Midbrain (tissue), 1 donor: ENCODE measurements around the gene BAD.
"Not testable (repeated sequence)": the region's sequence is repeated elsewhere in the genome, so short reads cannot be mapped to it uniquely, and the experiment has no call there.

ENCODE experiments used
- DNase-seq: peaks from one replicate; lab custom pipeline; 2025; lab: John Stamatoyannopoulos, UW

BAD gene

DNA sequence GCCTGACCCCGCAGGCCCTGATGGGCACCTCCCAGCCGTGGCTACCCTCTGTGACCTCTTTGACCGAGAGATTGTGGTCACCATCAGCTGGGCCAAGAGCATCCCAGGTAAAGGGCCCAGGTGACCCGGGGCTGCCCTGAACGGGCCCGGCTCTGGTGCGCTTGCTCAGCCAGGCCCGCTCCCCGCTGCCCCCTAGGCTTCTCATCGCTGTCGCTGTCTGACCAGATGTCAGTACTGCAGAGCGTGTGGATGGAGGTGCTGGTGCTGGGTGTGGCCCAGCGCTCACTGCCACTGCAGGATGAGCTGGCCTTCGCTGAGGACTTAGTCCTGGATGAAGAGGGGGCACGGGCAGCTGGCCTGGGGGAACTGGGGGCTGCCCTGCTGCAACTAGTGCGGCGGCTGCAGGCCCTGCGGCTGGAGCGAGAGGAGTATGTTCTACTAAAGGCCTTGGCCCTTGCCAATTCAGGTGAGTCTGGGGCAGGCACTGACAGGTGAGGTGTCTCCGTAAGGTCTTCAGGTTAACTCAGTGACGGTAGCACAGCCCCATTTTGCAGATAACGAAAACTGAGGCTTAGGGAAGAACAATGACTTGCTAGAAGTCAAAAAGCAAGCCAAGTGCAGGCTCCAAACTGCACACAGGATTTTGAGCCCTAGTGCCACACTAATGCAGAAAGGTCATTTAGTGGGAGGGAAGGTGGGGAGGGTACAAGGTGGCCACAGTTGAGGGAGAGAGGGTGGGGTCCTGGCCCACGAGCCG, 30.5 kb upstream of the BAD start:
- DNase-seq, result no peak

GRCh38 chr11:64314146-64314804, 29.8 kb upstream of the BAD start:
- no peak for DNase-seq

DNA sequence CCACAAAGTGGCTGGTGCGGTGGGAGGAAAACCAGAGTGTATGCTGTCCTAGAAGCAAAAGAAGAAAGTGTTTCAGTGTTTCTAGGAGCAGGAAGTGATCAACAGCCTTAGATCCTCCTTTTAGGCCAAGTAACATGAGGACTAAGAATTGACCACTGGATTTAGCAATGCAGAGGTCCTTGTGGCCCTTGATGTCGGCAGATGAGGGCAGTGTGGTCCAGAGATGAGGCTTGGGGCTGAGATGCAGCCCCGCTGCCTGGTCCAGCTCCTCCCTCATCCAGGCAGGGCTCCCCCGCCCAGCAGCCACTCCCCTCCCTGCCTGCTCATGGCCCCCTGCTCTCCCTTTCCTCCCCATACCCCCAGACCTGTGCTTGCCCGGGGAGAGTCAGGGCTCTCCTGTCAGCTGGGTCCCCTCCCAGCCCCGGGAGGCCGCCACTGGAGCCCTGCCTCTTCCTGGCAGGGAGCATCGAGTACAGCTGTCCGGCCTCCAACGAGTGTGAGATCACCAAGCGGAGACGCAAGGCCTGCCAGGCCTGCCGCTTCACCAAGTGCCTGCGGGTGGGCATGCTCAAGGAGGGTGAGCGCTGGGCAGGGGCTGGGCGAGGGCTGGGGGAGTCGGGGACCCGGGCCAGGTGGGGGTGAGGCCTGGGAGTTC, 29.2 kb upstream of the BAD start:
- DNase-seq, result no peak

DNA sequence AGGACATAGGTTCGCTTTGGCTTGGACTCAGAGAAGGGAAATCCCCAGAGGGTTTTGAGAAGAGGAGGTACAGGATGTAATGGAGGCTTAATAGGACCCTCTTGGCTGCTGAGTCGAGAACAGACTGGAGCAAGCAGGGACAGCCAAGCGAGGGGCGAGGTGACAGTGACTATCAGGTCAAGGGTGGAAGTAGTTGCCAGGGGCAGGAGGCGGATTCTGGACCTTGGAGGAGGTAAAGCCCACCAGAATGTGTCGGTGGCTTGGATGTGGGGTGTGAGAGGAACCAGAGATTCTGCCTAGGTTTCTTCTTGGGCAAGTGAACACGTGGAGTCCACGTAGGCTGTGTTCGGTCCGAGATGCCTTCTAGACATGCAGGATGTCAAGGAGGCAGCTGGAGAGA, 28.5 kb upstream of the BAD start:
- no peak for DNase-seq

GRCh38 chr11:64307795-64308194, 23.3 kb upstream of the BAD start:
- not testable (repeated sequence) for DNase-seq

DNA sequence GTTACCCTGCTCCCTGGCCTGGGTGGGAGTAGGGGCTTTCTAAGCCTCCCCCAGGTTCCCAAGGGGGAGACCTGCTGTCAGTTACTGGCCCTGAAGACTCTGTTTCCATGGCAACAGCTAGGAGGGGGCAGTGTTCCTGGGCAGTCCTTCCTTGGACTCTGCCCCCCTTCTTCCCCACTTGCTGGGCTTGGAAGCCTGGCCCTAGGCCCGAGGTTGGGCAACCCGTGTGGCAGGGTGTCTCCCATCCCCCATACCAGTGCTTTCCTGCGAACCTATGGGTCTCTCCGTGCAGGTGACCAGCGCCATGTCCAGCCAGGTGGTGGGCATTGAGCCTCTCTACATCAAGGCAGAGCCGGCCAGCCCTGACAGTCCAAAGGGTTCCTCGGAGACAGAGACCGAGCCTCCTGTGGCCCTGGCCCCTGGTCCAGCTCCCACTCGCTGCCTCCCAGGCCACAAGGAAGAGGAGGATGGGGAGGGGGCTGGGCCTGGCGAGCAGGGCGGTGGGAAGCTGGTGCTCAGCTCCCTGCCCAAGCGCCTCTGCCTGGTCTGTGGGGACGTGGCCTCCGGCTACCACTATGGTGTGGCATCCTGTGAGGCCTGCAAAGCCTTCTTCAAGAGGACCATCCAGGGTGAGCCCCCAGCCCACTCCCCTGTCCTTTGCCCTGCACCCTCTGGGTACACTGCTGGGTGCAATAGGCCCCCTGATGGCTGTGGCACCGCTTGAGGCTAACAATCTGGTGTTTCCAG, 22.6 kb upstream of the BAD start:
- DNase-seq, result peak; percentile 55

DNA sequence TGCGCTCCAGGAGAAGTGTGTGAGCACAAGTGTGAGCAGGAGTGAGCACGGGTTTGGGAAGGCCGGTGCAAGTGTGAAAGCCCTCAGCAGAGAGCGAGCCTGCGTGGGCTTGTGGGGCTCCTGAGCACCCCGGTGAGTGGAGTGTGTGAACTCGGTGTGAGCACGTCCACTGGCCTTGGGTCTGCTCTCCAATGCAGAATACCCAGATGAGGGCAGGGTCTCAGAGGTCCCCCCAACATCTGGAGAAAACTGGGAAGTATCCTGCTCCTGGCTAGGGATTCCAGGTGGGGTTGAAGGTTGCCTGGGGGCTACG, 22.1 kb upstream of the BAD start:
- DNase-seq, result no peak

- DNase-seq, result peak; percentile 63
Observed at GRCh38 chr11:64305691-64306562, 21.5 kb upstream of the BAD start.

DNA sequence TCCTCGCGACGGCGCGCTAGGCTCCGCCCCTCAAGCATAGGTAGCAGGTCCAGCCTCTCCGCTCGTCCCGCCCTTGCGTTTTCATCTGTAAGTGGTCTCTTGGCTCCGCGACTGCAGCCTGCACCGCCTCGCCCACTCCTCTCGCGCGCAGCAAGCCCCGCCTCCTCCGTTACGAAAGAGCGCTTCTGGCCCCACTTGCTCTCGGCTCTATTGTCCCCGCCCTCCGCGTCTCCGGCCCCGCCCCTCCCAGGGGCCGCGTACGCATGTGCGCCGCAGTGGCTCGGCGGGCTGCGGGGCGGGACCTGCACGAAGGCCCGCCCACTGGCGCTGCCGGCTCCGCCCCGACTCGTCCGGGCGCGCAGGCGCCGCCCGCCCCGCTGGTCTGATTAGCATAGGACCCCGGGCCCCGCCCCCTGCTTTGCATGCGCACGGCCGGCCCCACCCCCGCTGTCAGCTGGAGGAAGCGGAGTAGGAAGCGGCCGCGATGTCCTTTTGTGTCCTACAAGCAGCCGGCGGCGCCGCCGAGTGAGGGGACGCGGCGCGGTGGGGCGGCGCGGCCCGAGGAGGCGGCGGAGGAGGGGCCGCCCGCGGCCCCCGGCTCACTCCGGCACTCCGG, 20.7 kb upstream of the BAD start, which contains the start of gene ESRRA:
ESRRA (plus strand) TSS at position 450 of the 616 bp plus-strand sequence. CDS start 1,656 bp downstream, outside the sequence.
- DNase-seq, result peak; percentile 98

DNA sequence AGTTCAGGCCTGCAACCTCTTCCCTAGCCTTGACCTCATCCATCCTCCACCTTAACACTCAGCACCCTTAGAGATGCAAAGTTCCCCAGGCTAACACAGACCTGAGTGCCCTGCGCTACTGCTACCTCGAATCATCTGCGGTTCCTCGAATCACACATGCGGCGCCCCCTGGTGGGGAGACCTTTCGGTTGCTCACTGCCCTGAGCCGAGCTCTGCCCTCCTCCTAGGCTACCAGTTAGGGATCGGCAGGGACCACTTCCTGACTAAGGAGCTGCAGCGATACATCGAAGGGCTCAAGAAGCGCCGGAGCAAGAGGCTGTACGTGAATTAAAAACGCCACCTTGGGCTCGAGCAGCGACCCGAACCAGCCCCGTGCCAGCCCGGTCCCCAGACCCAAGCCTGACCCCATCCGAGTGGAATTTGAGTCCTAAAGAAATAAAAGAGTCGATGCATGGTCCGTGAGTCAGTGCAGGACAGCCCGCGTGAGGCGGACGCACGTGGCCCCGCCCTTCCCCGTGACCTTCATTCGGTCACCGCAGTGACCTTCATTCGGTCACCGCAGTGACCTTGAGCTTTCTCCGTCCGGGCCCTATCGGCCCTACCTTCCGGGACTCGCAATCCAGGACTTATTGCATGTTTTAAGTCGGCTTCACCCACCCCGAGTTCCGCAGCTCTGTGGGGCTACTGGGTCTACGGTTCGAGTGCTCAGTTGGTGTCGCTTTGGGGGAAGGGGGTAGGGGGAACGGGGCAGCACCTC, 20.0 kb upstream of the BAD start:
- DNase-seq, result peak; percentile 90

GRCh38 chr11:64304032-64304315, 19.5 kb upstream of the BAD start:
- no peak for DNase-seq

DNA sequence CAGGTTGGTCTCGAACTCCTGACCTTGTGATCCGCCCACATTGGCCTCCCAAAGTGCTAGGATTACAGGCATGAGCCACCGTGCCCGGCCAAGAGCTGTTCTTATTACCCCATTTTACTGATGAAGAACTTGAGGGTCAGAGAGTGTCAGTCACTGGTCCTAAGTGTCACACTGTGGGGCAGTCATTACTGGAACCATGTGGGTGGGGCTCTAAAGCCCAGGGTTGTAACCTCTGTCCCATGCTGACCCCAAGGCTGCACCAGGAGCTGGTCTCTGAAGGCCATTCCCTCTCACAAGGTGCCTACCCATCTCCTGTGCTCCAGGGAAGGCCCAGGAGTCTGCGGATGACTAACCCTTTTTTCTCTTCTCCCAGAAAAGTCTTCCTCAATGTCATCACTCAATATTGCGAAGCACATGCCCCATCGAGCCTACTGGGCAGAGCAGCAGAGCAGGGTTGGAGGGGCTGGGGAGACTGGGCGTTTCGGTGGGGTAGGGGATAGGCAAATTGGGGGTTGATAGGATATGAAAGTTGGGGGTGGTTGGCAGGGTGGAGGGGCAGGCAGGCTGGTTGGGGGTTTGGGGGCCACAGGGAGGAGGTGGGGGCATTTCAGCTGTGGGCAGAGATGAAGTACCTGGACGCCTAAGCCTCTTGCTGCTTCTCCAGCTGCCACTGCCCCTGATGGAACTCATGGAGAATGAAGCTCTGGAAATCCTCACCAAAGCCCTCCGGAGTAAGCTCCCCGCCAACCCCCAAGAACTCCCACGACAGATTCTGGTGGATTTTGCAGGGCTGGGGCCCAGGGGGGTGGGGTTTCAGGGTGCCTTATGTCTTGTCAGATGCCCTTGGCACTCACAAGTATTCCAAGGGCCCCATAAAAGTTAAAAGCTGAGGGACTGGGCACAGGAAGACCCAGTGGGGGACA, 18.9 kb upstream of the BAD start:
- no peak for DNase-seq

DNA sequence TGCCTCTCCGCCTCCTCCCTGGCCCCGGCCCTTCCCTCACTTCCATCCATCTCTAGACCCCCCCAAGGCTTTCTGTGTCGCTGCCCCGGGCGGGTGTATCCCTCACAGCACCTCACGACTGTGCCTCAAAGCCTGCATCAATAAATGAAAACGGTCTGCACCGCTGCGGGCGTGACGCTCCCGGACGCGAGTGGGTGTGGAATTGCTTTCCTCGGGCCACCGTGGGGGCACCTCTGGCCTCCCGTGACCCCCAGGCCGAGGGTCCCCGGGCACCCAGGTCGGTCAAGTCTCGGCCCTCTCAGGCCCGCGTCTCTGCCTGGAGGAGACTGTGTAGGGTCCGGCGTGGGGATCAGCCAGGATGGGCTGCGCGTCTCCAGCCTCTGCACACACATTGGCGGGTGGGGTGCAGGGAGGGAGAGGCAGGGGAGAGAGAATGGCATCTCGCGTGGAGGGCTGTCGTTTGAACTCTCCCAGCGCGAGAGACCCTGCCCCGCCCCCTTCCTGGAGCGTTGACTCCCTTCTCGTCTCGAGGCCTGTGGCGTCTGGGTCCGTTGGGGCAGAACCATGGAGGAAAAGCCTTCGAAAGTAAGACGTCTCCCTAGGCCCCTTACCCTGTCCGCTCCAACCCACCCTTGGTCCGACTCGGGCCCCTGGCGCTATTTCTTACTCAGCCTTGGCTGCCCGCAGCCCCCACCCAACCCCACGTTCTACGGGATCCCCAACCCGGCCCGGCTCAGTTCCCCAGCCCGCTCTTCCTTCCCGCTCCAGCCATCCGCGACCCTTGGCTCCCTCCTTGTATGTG, 15.6 kb upstream of the BAD start, which contains the start of gene CATSPERZ:
CATSPERZ (plus strand) TSS at position 512 of the 802 bp plus-strand sequence; CDS start at position 565, 53 bp downstream.
- DNase-seq, result no peak

- DNase-seq, result peak; percentile 77
Observed at GRCh38 chr11:64298966-64299846, 14.7 kb upstream of the BAD start.

DNA sequence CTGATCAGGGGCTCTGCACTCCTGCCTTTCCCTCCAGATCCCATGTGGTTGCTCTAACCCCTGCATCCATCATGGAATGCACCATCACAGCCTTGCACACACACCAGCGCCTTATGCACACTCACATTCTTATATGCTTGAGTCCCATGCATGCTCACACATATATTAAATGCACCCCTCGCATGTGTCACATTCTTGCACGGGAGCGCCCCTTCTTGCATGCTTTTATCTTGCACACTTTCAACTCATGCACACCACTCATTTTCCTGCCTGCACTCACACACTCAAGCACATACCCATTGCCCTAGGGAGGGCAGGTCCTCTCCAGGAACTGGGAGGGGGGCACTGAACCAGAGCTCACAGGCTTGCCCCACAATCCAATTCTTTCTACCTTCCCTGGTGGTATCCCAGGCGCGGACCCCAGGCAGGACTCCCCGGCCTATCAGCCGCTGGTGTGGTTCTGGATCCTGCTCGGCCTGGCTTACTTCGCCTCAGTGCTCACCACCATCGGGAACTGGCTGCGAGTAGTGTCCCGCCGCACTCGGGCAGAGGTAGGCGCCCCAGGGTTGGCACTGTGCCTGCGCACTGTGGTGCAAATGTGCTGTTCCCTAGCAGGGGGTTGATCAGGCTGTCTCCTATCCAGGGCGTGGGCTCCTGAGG, 13.4 kb upstream of the BAD start:
- DNase-seq, result no peak

GRCh38 chr11:64296830-64297698, 12.6 kb upstream of the BAD start:
- no peak for DNase-seq
